ENCODE results near the gene CMTR1. TPM values are rescaled to one million over a fixed set of nuclear protein-coding genes. Genes with fewer than 3 reads are reported as not detected.
A peak's percentile ranks its signal among the peaks of the same experiment; 100 is the strongest.

The CMTR1 gene
- total and polyA plus RNA-seq, 2 of the 13 experiments (the other 11 are each of a cell fraction or from before 2014, with no cell fraction given): 19.7 to 55.2 TPM

DNA sequence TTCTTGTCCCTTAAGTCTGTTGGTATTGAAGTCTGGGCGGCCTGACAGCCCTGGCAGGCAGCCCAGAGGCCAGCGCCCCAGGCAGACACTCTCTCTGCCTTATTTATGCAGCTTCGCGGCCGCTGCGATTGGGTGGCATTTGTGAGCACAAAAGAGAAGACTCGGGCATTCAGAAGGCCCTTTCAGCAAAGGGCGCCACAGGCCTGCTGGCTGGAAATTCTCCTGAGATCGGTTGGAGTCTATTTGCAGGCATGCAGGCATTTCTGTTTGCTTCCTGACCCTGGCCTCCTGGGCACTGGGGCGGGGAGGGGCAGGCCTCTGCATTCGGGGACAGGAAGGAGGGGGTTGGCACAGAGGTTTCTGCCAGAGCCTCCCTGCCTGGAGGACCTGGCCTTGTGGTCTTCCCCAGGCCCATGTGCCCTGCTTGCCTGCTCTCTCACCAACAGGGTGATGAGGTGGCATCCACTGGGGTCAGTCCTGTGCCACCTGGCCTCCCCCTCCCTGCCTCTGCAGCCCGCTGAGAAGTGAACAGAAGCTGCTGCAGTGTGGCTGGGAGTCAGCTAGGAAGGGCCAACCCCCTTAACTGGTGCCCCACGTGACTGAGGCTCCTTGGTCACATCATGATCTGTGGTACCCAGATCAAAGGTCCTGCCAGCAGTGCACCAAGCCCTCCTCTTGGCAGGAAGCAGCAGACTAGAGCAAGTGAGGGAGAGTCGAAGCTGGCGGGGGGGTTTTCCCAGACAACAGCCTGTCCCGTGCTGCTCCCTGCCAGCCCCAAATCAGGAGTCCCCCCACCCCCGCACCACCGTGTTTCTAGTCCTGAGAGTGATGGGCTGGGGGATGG is 83.3 kb downstream of the CMTR1 start (continued):
- TF ChIP-seq FOXJ3 (CRISPR knock-in tag; IDR thresholded peaks at IDR 0.05; ENCODE audit: borderline replicate concordance): no peak
- no peak for TF ChIP-seq FOXP1 (IDR thresholded peaks at IDR 0.05)
- no peak for TF ChIP-seq FOXP1 (CRISPR knock-in tag; IDR thresholded peaks at IDR 0.05)
- TF ChIP-seq ZNF841 (CRISPR knock-in tag; IDR thresholded peaks at IDR 0.05; ENCODE audit: borderline replicate concordance): no peak
- no peak for TF ChIP-seq NFKB2 (CRISPR knock-in tag; IDR thresholded peaks at IDR 0.05; ENCODE audit: borderline replicate concordance)
- TF ChIP-seq FOXC1 (CRISPR knock-in tag; IDR thresholded peaks at IDR 0.05; ENCODE audit: borderline replicate concordance): 0 out of 2 replicates have a peak, but pooled peaks have one; percentile 31
- peak; percentile 23; the same call in 1 of the 2 replicates for TF ChIP-seq ZNF280B (CRISPR knock-in tag; IDR thresholded peaks at IDR 0.05; ENCODE audit: borderline replicate concordance)
- no peak for TF ChIP-seq FOSL2 (CRISPR knock-in tag; IDR thresholded peaks at IDR 0.05)
- 0 out of 2 replicates have a peak, but pooled peaks have one; percentile 30 for TF ChIP-seq MYNN (CRISPR knock-in tag; IDR thresholded peaks at IDR 0.05; ENCODE audit: low read depth)

- peaks cover 30% of the 10 kb centered on the region for H3K4me1 ChIP-seq (ENCODE audit: insufficient read depth, low read length)
- H3K27me3 ChIP-seq (ENCODE audit: control insufficient read depth in 1 of 2, insufficient read depth in 2 of 2, low read length in 2 of 2): peaks cover 2 to 42% of the 10 kb centered on the region in 2 experiments; a peak in 4 of 5 replicates
- no peak overlapping the region for H3K27ac ChIP-seq (ENCODE audit: extremely low read length, insufficient read depth, low read length)
- H4K20me1 ChIP-seq (ENCODE audit: insufficient read depth, low read length): no peaks in the 10 kb centered on the region
- intact Hi-C loops (cut with micrococcal nuclease; ENCODE audit: unreplicated experiment) (no loop called here), in situ Hi-C loops (cut with HindIII; ENCODE audit: extremely low pct_ligation_motif_present, low pct_unique_long_range_greater_than_20kb) (no loop called here)
- no peak overlapping the region for H3K9ac ChIP-seq (ENCODE audit: insufficient read depth, low read depth, low read length)
- no TSS peak for BruUV-seq (replicated peaks)
- ChIA-PET CTCF (ENCODE audit: low intra/inter-chr PET ratio, low total read pairs) (no interaction called here), POLR2A (interaction anchor here (0.5 to 1.8 kb wide), 2 partner anchors 17 to 393 kb away, joined by 4 to 8 read pairs; partner anchors contain the start of gene CCDC167)
- H2AFZ ChIP-seq (ENCODE audit: low read length): no peak overlapping the region
- DNase-seq (ENCODE audit: low spot score) (no peak), FAIRE-seq (no peak), ATAC-seq (peak; percentile 61)
- peak overlapping the region in 2 of 3 experiments; percentile 15 to 57; a peak in 2 of 6 replicates for H3K4me3 ChIP-seq (replicated peaks in 1 of 3; ENCODE audit: insufficient read depth in 1 of 3, low read depth in 2 of 3, low read length in 3 of 3)
- 1% methylated on average over 16 of the region's 16 CpGs for WGBS (ENCODE audit: low lambda C conversion rate)
- H3K79me2 ChIP-seq (ENCODE audit: insufficient read depth, low read length): no peaks in the 10 kb centered on the region
- no peaks in the 10 kb centered on the region for H3K36me3 ChIP-seq (replicated peaks in 1 of 2; ENCODE audit: control insufficient read depth in 1 of 2, insufficient read depth in 2 of 2, low read length in 2 of 2)
- H3K9me3 ChIP-seq (ENCODE audit: low read length): no peaks in the 10 kb centered on the region
- H3K4me2 ChIP-seq (ENCODE audit: low read depth, low read length): peak overlapping the region; percentile 69
- TF ChIP-seq ZNF788 (CRISPR knock-in tag; IDR thresholded peaks at IDR 0.05; ENCODE audit: borderline replicate concordance) (0 out of 2 replicates have a peak, but pooled peaks have one; percentile 49), ARID4A (CRISPR knock-in tag; IDR thresholded peaks at IDR 0.05; ENCODE audit: borderline replicate concordance) (peak; percentile 29; the same call in 1 of the 2 replicates), GFI1 (CRISPR knock-in tag; IDR thresholded peaks at IDR 0.05; ENCODE audit: borderline replicate concordance) (peak; percentile 75), ZNF776 (CRISPR knock-in tag; IDR thresholded peaks at IDR 0.05) (no peak), REXO4 (CRISPR knock-in tag; IDR thresholded peaks at IDR 0.05; ENCODE audit: borderline replicate concordance) (no peak), DRAP1 (CRISPR knock-in tag; IDR thresholded peaks at IDR 0.05) (no peak), HHEX (CRISPR knock-in tag; IDR thresholded peaks at IDR 0.05) (no peak)
Measured at GRCh38 chr6:37516920-37517405, 83.9 kb downstream of the CMTR1 start.

Data from HepG2 (cell line).